AG04449 (cell line): ENCODE results near the gene UBR4.

ENCODE experiments used
- CTCF ChIA-PET: fragments of 350-600 bp; formaldehyde crosslinking; extraction: SDS; loops from one replicate; lab custom pipeline; 2021; ENCODE audit warnings: antibody characterized with exemption; lab: Yijun Ruan, JAX
- POLR2A ChIA-PET: fragments of 400-600, 350-600 bp; formaldehyde crosslinking; extraction: SDS; loops from one replicate; lab custom pipeline; 2020; ENCODE audit warnings: antibody characterized with exemption, inconsistent platforms; lab: Yijun Ruan, JAX
- DNase-seq: peaks from one replicate; pipeline ENCODE4 v3.0.0-alpha.2; 2010; ENCODE audit warnings: low read depth, low spot score
- H3K4me3 ChIP-seq: 2 replicates; pipeline ENCODE4 v1.5.1; 2011; ENCODE audit warnings: low read depth, mild to moderate bottlenecking, control low read depth, low read length
- CTCF ChIP-seq: IDR thresholded peaks from one replicate; pipeline ENCODE4 v1.5.1; 2011; ENCODE audit warnings: mild to moderate bottlenecking, moderate library complexity, low read length, control low read depth, inconsistent platforms; ENCODE audit not compliant: insufficient read depth; ENCODE audit errors: missing control alignments

Gene UBR4

DNA sequence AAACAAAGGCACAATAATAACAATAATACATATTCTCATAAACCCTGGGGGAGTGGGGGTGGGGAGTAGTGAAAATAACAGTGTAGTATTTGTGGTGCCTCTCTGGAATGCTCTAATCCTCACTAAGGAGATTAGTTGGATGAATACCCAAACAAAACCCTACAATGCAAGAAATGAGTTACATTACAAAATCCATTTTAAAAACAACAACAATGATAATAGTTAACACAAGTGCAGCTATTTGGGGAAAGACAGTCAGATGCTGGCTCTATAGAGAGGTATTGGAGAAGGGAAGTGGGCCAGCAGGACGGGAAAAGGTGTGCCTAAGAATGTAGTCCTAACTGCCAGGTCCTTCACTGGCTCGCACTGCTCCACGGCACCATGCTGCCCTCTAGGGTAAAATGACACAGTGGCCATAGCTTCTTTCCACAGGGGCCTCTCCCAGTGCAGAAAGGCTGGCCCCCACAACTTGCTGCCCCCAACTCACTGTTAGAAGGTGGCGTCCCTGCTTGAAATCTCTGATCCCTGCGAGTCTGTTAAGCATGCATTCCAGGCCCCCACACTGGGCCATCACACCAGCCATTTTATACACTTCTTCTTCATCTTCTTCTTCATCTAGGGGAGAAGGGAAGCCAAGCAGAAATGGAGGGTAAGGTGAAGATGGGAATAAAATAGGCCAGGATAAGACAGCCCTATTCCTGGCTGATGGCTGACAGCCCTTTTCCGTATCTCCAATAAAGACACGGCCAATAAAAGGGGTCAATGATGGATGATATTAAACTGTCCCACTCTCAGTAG lies 113.8 kb downstream of the UBR4 start:
- CTCF ChIA-PET = interaction anchor here (0.6 to 10.7 kb wide), 16 partner anchors 8 to 212 kb away, joined by 3 to 117 read pairs (median 4); no protein-coding TSS in a partner anchor
- TF ChIP-seq CTCF = peak; percentile 35
- POLR2A ChIA-PET = no interaction called here
- DNase-seq = no peak
- no peak overlapping the region for H3K4me3 ChIP-seq

GRCh38 chr1:19091196-19091953 lies 118.7 kb downstream of the UBR4 start:
- no peak overlapping the region for H3K4me3 ChIP-seq
- no peak for DNase-seq
- CTCF ChIA-PET = no interaction called here
- POLR2A ChIA-PET = no interaction called here
- no peak for TF ChIP-seq CTCF

- CTCF ChIA-PET = interaction anchor here (0.7 to 2.9 kb wide), 10 partner anchors 10 to 492 kb away, joined by 3 to 19 read pairs (median 5); no protein-coding TSS in a partner anchor
- no peak overlapping the region for H3K4me3 ChIP-seq
- DNase-seq = no peak
- TF ChIP-seq CTCF = no peak
- POLR2A ChIA-PET = no interaction called here
Observed at GRCh38 chr1:19089524-19089923, 120.5 kb downstream of the UBR4 start.

DNA sequence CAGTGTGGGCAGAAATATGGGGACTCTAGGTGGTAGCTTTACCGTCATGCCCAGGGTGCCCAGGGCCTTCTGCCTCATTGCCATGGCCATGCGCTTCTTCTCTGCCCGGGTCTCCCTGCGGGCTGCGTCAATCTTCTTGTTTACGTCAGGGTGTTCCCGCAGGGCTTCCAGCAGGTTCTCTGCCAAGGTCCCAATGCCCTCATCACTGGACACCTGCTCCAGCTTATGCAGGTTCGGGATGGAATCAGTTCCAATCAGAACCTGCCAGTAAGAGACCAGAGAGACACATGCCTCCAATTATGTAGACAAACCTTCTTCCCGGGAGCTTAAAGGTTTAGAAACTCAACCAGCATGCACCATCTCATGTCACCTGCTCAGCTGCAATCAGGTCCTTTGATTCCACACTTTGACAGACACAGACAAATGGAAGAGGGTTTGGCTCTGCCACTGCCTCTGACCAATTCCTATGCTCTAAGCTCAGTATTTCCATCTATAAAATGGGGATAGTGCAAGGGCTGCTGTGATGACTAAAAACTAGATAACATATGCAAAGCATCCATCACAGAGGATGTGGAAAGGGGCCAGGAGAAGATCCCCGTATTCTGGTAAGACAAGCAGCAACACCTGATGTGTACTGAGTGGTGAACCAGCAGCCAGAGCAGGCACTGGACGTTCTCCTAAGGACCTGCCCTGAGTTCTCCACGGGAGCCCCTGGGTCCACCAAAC lies 121.2 kb downstream of the UBR4 start:
- H3K4me3 ChIP-seq = no peak overlapping the region
- POLR2A ChIA-PET = no interaction called here
- no peak for DNase-seq
- CTCF ChIA-PET = interaction anchor here (1.1 to 2.9 kb wide), 10 partner anchors 10 to 492 kb away, joined by 3 to 19 read pairs (median 5); no protein-coding TSS in a partner anchor
- no peak for TF ChIP-seq CTCF

GRCh38 chr1:19087737-19088594 lies 122.1 kb downstream of the UBR4 start:
- ChIA-PET CTCF (interaction anchor here (0.8 to 2.9 kb wide), 12 partner anchors 9 to 203 kb away, joined by 3 to 17 read pairs (median 3); no protein-coding TSS in a partner anchor), POLR2A (no interaction called here)
- DNase-seq = no peak
- TF ChIP-seq CTCF = no peak
- no peak overlapping the region for H3K4me3 ChIP-seq
